Measurements from ENCODE around the gene KRTAP5-10. TPM values are rescaled to one million over a fixed set of nuclear protein-coding genes. Genes with fewer than 3 reads are reported as not detected.
"Not testable (repeated sequence)": the region's sequence is repeated elsewhere in the genome, so short reads cannot be mapped to it uniquely, and the experiment has no call there.

KRTAP5-10 gene
- polyA plus RNA-seq, 1 of the 3 experiments (the other 2 are of a cell fraction), result not detected

DNA sequence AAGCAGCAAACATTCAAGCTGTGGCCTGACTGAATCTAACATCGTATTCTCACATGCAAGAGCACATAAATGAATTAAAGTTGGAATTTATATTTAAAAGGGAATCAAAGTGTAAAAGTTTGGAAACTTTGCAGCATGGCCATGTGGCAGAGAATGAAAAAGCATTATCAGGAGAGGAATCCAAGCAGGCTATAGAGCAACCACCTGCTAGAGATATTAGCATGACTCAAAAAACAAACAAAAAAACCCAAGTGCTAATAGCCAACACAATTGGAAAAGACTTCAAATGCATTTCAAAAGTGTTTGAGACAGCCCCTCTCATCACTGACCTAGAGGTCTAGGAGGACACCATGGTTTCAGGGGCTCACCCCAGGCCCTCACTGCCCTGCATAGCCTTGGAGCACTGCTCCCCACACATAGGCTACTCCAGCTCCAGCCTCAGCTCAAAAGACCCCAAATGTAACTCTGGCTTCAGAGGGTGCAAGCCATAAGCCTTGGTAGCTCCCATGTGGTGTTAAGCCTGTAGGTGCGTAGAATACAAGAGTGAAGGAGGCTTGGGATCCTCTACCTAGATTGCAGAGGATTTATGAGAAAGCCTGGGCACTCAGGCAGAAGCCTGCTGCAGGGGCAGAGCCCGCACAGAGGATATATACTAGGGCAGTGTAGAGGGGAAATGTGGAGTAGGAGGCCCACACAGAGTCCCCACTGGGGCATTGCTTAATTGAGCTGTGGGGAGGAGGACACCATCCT is 40.0 kb upstream of the KRTAP5-10 start (continued):
- TF ChIP-seq, protein P1, sequence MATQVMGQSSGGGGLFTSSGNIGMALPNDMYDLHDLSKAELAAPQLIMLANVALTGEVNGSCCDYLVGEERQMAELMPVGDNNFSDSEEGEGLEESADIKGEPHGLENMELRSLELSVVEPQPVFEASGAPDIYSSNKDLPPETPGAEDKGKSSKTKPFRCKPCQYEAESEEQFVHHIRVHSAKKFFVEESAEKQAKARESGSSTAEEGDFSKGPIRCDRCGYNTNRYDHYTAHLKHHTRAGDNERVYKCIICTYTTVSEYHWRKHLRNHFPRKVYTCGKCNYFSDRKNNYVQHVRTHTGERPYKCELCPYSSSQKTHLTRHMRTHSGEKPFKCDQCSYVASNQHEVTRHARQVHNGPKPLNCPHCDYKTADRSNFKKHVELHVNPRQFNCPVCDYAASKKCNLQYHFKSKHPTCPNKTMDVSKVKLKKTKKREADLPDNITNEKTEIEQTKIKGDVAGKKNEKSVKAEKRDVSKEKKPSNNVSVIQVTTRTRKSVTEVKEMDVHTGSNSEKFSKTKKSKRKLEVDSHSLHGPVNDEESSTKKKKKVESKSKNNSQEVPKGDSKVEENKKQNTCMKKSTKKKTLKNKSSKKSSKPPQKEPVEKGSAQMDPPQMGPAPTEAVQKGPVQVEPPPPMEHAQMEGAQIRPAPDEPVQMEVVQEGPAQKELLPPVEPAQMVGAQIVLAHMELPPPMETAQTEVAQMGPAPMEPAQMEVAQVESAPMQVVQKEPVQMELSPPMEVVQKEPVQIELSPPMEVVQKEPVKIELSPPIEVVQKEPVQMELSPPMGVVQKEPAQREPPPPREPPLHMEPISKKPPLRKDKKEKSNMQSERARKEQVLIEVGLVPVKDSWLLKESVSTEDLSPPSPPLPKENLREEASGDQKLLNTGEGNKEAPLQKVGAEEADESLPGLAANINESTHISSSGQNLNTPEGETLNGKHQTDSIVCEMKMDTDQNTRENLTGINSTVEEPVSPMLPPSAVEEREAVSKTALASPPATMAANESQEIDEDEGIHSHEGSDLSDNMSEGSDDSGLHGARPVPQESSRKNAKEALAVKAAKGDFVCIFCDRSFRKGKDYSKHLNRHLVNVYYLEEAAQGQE (IDR thresholded peaks at IDR 0.05; ENCODE audit: low read depth, low read length), result no peak
- TF ChIP-seq RCOR1 (IDR thresholded peaks at IDR 0.05; ENCODE audit: low read length), result no peak
- TF ChIP-seq FOXM1 (IDR thresholded peaks at IDR 0.05; ENCODE audit: low read depth), result no peak
- TF ChIP-seq, protein P2, sequence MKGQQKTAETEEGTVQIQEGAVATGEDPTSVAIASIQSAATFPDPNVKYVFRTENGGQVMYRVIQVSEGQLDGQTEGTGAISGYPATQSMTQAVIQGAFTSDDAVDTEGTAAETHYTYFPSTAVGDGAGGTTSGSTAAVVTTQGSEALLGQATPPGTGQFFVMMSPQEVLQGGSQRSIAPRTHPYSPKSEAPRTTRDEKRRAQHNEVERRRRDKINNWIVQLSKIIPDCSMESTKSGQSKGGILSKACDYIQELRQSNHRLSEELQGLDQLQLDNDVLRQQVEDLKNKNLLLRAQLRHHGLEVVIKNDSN (IDR thresholded peaks at IDR 0.05; ENCODE audit: borderline replicate concordance, low read depth), result no peak
- TF ChIP-seq, protein P3, sequence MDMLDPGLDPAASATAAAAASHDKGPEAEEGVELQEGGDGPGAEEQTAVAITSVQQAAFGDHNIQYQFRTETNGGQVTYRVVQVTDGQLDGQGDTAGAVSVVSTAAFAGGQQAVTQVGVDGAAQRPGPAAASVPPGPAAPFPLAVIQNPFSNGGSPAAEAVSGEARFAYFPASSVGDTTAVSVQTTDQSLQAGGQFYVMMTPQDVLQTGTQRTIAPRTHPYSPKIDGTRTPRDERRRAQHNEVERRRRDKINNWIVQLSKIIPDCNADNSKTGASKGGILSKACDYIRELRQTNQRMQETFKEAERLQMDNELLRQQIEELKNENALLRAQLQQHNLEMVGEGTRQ (IDR thresholded peaks at IDR 0.05; ENCODE audit: borderline replicate concordance, low read depth, low read length), result no peak
- TF ChIP-seq CHD2 (IDR thresholded peaks at IDR 0.05; ENCODE audit: low read length, partially characterized antibody), result no peak

DNA sequence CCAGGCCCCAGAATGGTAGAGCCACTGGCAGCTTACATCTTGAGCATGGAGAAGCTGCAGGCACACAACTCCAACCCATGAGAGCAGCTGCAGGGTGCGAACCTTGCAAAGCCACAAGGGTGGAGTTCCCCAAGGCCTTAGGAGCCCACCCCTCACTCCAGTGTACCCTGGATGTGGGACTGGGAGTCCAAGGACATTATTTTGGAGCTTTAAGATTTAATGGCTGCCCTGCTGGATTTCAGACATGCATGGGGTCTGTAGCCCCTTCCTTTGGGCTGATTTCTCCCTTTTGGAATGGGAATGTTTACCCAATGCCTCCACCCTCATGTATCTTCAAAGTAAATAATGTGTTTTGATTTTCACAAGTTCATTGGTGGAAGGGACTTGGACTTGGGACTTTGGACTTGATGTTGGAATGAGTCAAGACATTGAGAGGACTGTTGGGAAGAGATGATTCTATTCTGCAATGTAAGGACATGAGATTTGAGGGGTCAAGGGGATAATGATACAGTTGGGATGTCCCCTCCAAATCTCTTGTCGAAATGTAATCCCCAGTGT is 39.3 kb upstream of the KRTAP5-10 start:
- Histone ChIP-seq H3K36me3 (replicated peaks in 1 of 2; ENCODE audit: control insufficient read depth in 1 of 2, insufficient read depth in 2 of 2, low read length in 1 of 2) (no peaks in the 10 kb centered on the region), H3K4me3 (ENCODE audit: low read depth in 2 of 2, low read length in 1 of 2) (no peak overlapping the region), H3K4me2 (no peak overlapping the region), H3K4me1 (ENCODE audit: control insufficient read depth in 1 of 2, insufficient read depth in 2 of 2, low read depth in 1 of 2, low read length in 1 of 2) (no peaks in the 10 kb centered on the region; a peak in 1 of 4 replicates), H4K20me1 (ENCODE audit: insufficient read depth) (no peaks in the 10 kb centered on the region), H3K9ac (no peak overlapping the region), H3K79me2 (ENCODE audit: insufficient read depth) (no peaks in the 10 kb centered on the region), H3K27me3 (ENCODE audit: insufficient read depth) (no peaks in the 10 kb centered on the region), H3K27ac (ENCODE audit: low read depth in 2 of 2, low read length in 1 of 2) (no peak overlapping the region), H2AFZ (ENCODE audit: low read depth) (no peak overlapping the region), H3F3A (replicated peaks; ENCODE audit: insufficient read depth) (no peaks in the 10 kb centered on the region), H3K9me3 (no peaks in the 10 kb centered on the region), H3K9me2 (no peaks in the 10 kb centered on the region)
- CTCF ChIA-PET, result no interaction called here
- TF ChIP-seq FOXM1 (IDR thresholded peaks at IDR 0.05; ENCODE audit: low read depth) (no peak), NFIC (IDR thresholded peaks at IDR 0.05; ENCODE audit: borderline replicate concordance) (no peak), TEAD4 (IDR thresholded peaks at IDR 0.05; ENCODE audit: borderline replicate concordance, insufficient read depth) (no peak), RCOR1 (IDR thresholded peaks at IDR 0.05; ENCODE audit: low read length) (no peak)
- TF ChIP-seq, protein P4, sequence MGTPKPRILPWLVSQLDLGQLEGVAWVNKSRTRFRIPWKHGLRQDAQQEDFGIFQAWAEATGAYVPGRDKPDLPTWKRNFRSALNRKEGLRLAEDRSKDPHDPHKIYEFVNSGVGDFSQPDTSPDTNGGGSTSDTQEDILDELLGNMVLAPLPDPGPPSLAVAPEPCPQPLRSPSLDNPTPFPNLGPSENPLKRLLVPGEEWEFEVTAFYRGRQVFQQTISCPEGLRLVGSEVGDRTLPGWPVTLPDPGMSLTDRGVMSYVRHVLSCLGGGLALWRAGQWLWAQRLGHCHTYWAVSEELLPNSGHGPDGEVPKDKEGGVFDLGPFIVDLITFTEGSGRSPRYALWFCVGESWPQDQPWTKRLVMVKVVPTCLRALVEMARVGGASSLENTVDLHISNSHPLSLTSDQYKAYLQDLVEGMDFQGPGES (IDR thresholded peaks at IDR 0.05; ENCODE audit: low read depth, low read length), result no peak
- no peak for DNase-seq
- 7% methylated on average over 2 of the region's 2 CpGs for WGBS (ENCODE audit: low lambda C conversion rate)
- POLR2A ChIA-PET, result no interaction called here

DNA sequence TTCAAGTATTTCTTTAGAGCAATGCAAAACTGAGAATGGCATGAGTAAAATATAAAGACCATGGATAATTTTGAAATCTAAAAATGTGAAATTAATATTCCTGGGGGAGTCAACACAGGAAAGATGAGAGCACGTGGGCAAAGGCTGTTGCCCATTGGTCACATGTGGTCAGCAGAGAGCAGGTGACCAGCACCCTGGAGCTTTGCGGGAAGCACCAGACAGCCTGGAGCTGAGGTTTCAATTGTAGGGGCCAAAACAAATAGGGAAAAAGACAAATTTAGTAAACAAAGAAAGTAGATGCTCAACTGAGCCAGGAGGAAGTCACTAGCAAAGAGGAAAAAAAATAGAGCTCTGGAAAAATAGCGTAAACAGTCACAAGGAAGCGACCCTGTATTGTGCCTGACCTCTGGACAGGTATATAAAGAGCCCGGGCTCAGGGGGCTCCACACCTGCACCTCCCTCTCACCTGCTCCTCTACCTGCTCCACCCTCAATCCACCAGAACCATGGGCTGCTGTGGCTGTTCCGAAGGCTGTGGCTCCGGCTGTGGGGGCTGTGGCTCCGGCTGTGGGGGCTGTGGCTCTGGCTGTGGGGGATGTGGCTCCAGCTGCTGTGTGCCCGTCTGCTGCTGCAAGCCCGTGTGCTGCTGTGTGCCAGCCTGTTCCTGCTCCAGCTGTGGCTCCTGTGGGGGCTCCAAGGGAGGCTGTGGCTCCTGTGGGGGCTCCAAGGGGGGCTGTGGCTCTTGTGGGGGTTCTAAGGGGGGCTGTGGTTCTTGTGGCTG is 38.4 kb upstream of the KRTAP5-10 start, which contains the start of gene KRTAP5-7:
TSS of gene KRTAP5-7 (plus strand) at position 472 of the 780 bp plus-strand sequence. CDS start at position 506, 34 bp downstream.
- DNase-seq; H3K9ac ChIP-seq; H3K4me1 ChIP-seq (ENCODE audit: control insufficient read depth in 1 of 2, insufficient read depth in 2 of 2, low read depth in 1 of 2, low read length in 1 of 2); POLR2A ChIA-PET; H3K9me3 ChIP-seq; H3K4me3 ChIP-seq (ENCODE audit: low read depth in 2 of 2, low read length in 1 of 2); H3K27me3 ChIP-seq (ENCODE audit: insufficient read depth); H3K79me2 ChIP-seq (ENCODE audit: insufficient read depth); H3K27ac ChIP-seq (ENCODE audit: low read depth in 2 of 2, low read length in 1 of 2); H3K9me2 ChIP-seq; H3K4me2 ChIP-seq; H3F3A ChIP-seq (replicated peaks; ENCODE audit: insufficient read depth); H2AFZ ChIP-seq (ENCODE audit: low read depth); H3K36me3 ChIP-seq (replicated peaks in 1 of 2; ENCODE audit: control insufficient read depth in 1 of 2, insufficient read depth in 2 of 2, low read length in 1 of 2); CTCF ChIA-PET; H4K20me1 ChIP-seq (ENCODE audit: insufficient read depth): not testable (repeated sequence)
- WGBS (ENCODE audit: low lambda C conversion rate), result 27% methylated on average over 10 of the region's 10 CpGs

All from SK-N-SH (cell line).